ENCODE results near the gene PEAK1. TPM values are rescaled to one million over a fixed set of nuclear protein-coding genes. Genes with fewer than 3 reads are reported as not detected.
A peak's percentile ranks its signal among the peaks of the same experiment; 100 is the strongest.

Gene PEAK1
- total RNA-seq, 1 donor from 2014 or later, result 289 TPM

GRCh38 chr15:77225646-77226045 is 194.3 kb downstream of the PEAK1 start:
- TF ChIP-seq CTCF (IDR thresholded peaks at IDR 0.05; ENCODE audit: unreplicated experiment), result no peak
- H3K4me3 Mint-ChIP-seq (ENCODE audit: unreplicated experiment), result no peak overlapping the region
- DNase-seq (ENCODE audit: low spot score), result no peak

GRCh38 chr15:77225088-77225487 is 194.8 kb downstream of the PEAK1 start:
- peak overlapping the region; percentile 17 for H3K4me3 Mint-ChIP-seq (ENCODE audit: unreplicated experiment)
- TF ChIP-seq CTCF (IDR thresholded peaks at IDR 0.05; ENCODE audit: unreplicated experiment), result no peak
- no peak for DNase-seq (ENCODE audit: low spot score)
- H3K27me3 Mint-ChIP-seq (ENCODE audit: unreplicated experiment), result peaks cover 3% of the 10 kb centered on the region
- no peaks in the 10 kb centered on the region for H3K9me3 Mint-ChIP-seq (ENCODE audit: unreplicated experiment)
- peak overlapping the region; percentile 98 for H3K27ac Mint-ChIP-seq (ENCODE audit: unreplicated experiment)
- peaks cover 56% of the 10 kb centered on the region for H3K4me1 Mint-ChIP-seq (ENCODE audit: unreplicated experiment)
- H3K36me3 Mint-ChIP-seq (ENCODE audit: low read depth, unreplicated experiment), result no peaks in the 10 kb centered on the region

More at GRCh38 chr15:77225646-77226045, 194.3 kb downstream of the PEAK1 start:
- Mint-ChIP-seq H3K36me3 (ENCODE audit: low read depth, unreplicated experiment) (no peaks in the 10 kb centered on the region), H3K27ac (ENCODE audit: unreplicated experiment) (peak overlapping the region; percentile 98), H3K27me3 (ENCODE audit: unreplicated experiment) (peaks cover 3% of the 10 kb centered on the region), H3K4me1 (ENCODE audit: unreplicated experiment) (peaks cover 56% of the 10 kb centered on the region), H3K9me3 (ENCODE audit: unreplicated experiment) (no peaks in the 10 kb centered on the region)

GRCh38 chr15:77224352-77224751 is 195.6 kb downstream of the PEAK1 start:
- Mint-ChIP-seq H3K4me3 (ENCODE audit: unreplicated experiment) (no peak overlapping the region), H3K4me1 (ENCODE audit: unreplicated experiment) (peaks cover 53% of the 10 kb centered on the region), H3K27ac (ENCODE audit: unreplicated experiment) (peak overlapping the region; percentile 98), H3K9me3 (ENCODE audit: unreplicated experiment) (no peaks in the 10 kb centered on the region), H3K27me3 (ENCODE audit: unreplicated experiment) (peaks cover 3% of the 10 kb centered on the region), H3K36me3 (ENCODE audit: low read depth, unreplicated experiment) (no peaks in the 10 kb centered on the region)
- TF ChIP-seq CTCF (IDR thresholded peaks at IDR 0.05; ENCODE audit: unreplicated experiment), result no peak
- DNase-seq (ENCODE audit: low spot score), result no peak

- Mint-ChIP-seq H3K27me3 (ENCODE audit: unreplicated experiment) (peaks cover 3% of the 10 kb centered on the region), H3K36me3 (ENCODE audit: low read depth, unreplicated experiment) (peaks cover under 1% of the 10 kb centered on the region), H3K4me1 (ENCODE audit: unreplicated experiment) (peaks cover 42% of the 10 kb centered on the region), H3K27ac (ENCODE audit: unreplicated experiment) (no peak overlapping the region), H3K9me3 (ENCODE audit: unreplicated experiment) (no peaks in the 10 kb centered on the region), H3K4me3 (ENCODE audit: unreplicated experiment) (no peak overlapping the region)
- no peak for TF ChIP-seq CTCF (IDR thresholded peaks at IDR 0.05; ENCODE audit: unreplicated experiment)
- no peak for DNase-seq (ENCODE audit: low spot score)
Observed at GRCh38 chr15:77221708-77222107, 198.2 kb downstream of the PEAK1 start.

- Mint-ChIP-seq H3K27ac (ENCODE audit: unreplicated experiment) (peak overlapping the region; percentile 32), H3K36me3 (ENCODE audit: low read depth, unreplicated experiment) (peaks cover 6% of the 10 kb centered on the region), H3K4me1 (ENCODE audit: unreplicated experiment) (peaks cover 37% of the 10 kb centered on the region), H3K27me3 (ENCODE audit: unreplicated experiment) (peaks cover 3% of the 10 kb centered on the region), H3K9me3 (ENCODE audit: unreplicated experiment) (no peaks in the 10 kb centered on the region), H3K4me3 (ENCODE audit: unreplicated experiment) (no peak overlapping the region)
- no peak for TF ChIP-seq CTCF (IDR thresholded peaks at IDR 0.05; ENCODE audit: unreplicated experiment)
- DNase-seq (ENCODE audit: low spot score), result no peak
Observed at GRCh38 chr15:77221174-77221573, 198.7 kb downstream of the PEAK1 start.
